ENCODE results near the gene WFDC1.

WFDC1 gene

GRCh38 chr16:84361546-84361945 lies 66.9 kb downstream of the WFDC1 start:
- TF ChIP-seq CTCF (IDR thresholded peaks at IDR 0.05) (no peak), ZFX (IDR thresholded peaks at IDR 0.05; ENCODE audit: borderline replicate concordance) (no peak)
- H3K27ac ChIP-seq, result no peak overlapping the region

GRCh38 chr16:84362471-84362941 lies 67.8 kb downstream of the WFDC1 start:
- TF ChIP-seq ZFX (IDR thresholded peaks at IDR 0.05; ENCODE audit: borderline replicate concordance) (no peak), CTCF (IDR thresholded peaks at IDR 0.05) (no peak)

GRCh38 chr16:84366208-84366607 lies 71.5 kb downstream of the WFDC1 start:
- TF ChIP-seq CTCF (IDR thresholded peaks at IDR 0.05), result no peak
- TF ChIP-seq ZFX (IDR thresholded peaks at IDR 0.05; ENCODE audit: borderline replicate concordance), result no peak

More at GRCh38 chr16:84362471-84362941, 67.8 kb downstream of the WFDC1 start:
- H3K27ac ChIP-seq, result no peak overlapping the region

GRCh38 chr16:84367297-84367680 lies 72.6 kb downstream of the WFDC1 start:
- TF ChIP-seq ZFX (IDR thresholded peaks at IDR 0.05; ENCODE audit: borderline replicate concordance), result no peak
- H3K27ac ChIP-seq, result no peak overlapping the region

More at GRCh38 chr16:84366208-84366607, 71.5 kb downstream of the WFDC1 start:
- H3K27ac ChIP-seq, result no peak overlapping the region

GRCh38 chr16:84367750-84368307 lies 73.2 kb downstream of the WFDC1 start:
- TF ChIP-seq CTCF (IDR thresholded peaks at IDR 0.05) (no peak), ZFX (IDR thresholded peaks at IDR 0.05; ENCODE audit: borderline replicate concordance) (no peak)
- no peak overlapping the region for H3K27ac ChIP-seq

- TF ChIP-seq ZFX (IDR thresholded peaks at IDR 0.05; ENCODE audit: borderline replicate concordance), result no peak
- TF ChIP-seq CTCF (IDR thresholded peaks at IDR 0.05), result no peak
- no peak within 1 kb of the TSS for H3K27ac ChIP-seq
These were observed 73.8 kb downstream of the WFDC1 start, which contains the start of gene ATP2C2 for GRCh38 chr16:84368308-84368996. Gene ATP2C2 (plus strand): TSS chr16:84368538. CDS start chr16:84368616, 78 bp downstream.

GRCh38 chr16:84369105-84369504 lies 74.4 kb downstream of the WFDC1 start:
- no peak overlapping the region for H3K27ac ChIP-seq
- no peak for TF ChIP-seq ZFX (IDR thresholded peaks at IDR 0.05; ENCODE audit: borderline replicate concordance)
- no peak for TF ChIP-seq CTCF (IDR thresholded peaks at IDR 0.05)
